ENCODE data around the gene RACK1. TPM values are rescaled to one million over a fixed set of nuclear protein-coding genes. Genes with fewer than 3 reads are reported as not detected.

Gene RACK1
- total and polyA plus RNA-seq, 4 donors: 310 to 2,255 (median 940) TPM

- TF ChIP-seq ZBTB33 (IDR thresholded peaks at IDR 0.05): peak; percentile 36
- peak; percentile 16 to 20 for TF ChIP-seq HNF4A (conservative IDR thresholded peaks at IDR 0.05)
- peak; percentile 31 for TF ChIP-seq HNF4G (IDR thresholded peaks at IDR 0.05)
Measured at GRCh38 chr5:181221792-181222629, 21.7 kb downstream of the RACK1 start (continued).

DNA sequence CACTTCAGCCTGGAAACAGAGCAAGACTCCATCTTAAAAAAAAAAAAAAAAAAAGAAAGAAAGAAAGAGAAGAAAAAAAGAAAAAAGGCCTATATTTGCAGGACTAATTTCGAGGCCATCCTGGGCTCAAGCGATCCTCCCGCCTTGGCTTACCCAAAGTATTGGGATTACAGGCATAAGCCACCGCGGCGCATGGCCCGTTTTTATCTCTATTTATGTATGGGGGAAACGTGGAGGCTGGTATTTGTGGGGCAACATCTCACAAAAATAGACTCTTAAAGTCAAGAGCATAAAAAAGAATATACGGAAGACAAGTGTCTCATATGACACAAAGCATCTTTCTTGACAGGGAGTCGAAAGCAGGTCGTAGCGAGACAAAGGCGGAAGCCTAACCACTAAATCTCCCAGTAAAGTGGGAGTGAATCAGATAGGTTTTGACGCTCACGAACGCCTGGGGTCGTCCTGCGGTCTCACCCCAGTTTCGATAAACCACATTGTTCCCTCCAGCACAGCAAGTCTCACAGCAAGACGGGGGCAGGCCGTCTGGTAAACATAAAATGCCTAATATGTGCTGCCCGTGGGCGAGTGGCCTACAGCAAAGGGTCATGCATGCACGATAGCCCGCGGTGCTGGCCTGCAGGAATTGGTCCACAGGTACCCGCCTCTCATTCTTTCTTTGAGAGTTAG lies 22.5 kb downstream of the RACK1 start:
- peak overlapping the region in 1 of 2 donors; percentile 96 for H3K27ac ChIP-seq (ENCODE audit: low read depth in 1 of 2, low read length in 2 of 2)
- WGBS: 49% methylated on average over 27 of the region's 27 CpGs
- no peaks in the 10 kb centered on the region for H3K36me3 ChIP-seq (ENCODE audit: control insufficient read depth in 4 of 4, insufficient read depth in 3 of 4, low read depth in 1 of 4, low read length in 3 of 4)
- H3K9ac ChIP-seq (ENCODE audit: low read depth in 1 of 2, low read length in 2 of 2): no peak overlapping the region
- H3K4me3 ChIP-seq (ENCODE audit: low read depth in 1 of 3, low read length in 3 of 3): no peak overlapping the region
- TF ChIP-seq, protein P1, sequence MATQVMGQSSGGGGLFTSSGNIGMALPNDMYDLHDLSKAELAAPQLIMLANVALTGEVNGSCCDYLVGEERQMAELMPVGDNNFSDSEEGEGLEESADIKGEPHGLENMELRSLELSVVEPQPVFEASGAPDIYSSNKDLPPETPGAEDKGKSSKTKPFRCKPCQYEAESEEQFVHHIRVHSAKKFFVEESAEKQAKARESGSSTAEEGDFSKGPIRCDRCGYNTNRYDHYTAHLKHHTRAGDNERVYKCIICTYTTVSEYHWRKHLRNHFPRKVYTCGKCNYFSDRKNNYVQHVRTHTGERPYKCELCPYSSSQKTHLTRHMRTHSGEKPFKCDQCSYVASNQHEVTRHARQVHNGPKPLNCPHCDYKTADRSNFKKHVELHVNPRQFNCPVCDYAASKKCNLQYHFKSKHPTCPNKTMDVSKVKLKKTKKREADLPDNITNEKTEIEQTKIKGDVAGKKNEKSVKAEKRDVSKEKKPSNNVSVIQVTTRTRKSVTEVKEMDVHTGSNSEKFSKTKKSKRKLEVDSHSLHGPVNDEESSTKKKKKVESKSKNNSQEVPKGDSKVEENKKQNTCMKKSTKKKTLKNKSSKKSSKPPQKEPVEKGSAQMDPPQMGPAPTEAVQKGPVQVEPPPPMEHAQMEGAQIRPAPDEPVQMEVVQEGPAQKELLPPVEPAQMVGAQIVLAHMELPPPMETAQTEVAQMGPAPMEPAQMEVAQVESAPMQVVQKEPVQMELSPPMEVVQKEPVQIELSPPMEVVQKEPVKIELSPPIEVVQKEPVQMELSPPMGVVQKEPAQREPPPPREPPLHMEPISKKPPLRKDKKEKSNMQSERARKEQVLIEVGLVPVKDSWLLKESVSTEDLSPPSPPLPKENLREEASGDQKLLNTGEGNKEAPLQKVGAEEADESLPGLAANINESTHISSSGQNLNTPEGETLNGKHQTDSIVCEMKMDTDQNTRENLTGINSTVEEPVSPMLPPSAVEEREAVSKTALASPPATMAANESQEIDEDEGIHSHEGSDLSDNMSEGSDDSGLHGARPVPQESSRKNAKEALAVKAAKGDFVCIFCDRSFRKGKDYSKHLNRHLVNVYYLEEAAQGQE (IDR thresholded peaks at IDR 0.05): no peak
- TF ChIP-seq FOXA1 (IDR thresholded peaks at IDR 0.05) (no peak), RAD21 (IDR thresholded peaks at IDR 0.05) (no peak), CTCF (IDR thresholded peaks at IDR 0.05; ENCODE audit: low read depth, low read length, missing input control) (no peak), SP1 (IDR thresholded peaks at IDR 0.05) (no peak), GABPA (IDR thresholded peaks at IDR 0.05 in 1 of 2, conservative IDR thresholded peaks at IDR 0.05 in 1 of 2) (no peak), HNF4A (conservative IDR thresholded peaks at IDR 0.05) (no peak), JUND (IDR thresholded peaks at IDR 0.05) (no peak), MAX (IDR thresholded peaks at IDR 0.05) (no peak), FOXA2 (IDR thresholded peaks at IDR 0.05) (no peak)
- TF ChIP-seq, protein P2, sequence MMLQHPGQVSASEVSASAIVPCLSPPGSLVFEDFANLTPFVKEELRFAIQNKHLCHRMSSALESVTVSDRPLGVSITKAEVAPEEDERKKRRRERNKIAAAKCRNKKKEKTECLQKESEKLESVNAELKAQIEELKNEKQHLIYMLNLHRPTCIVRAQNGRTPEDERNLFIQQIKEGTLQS (IDR thresholded peaks at IDR 0.05): no peak
- peaks cover 14 to 44% (median 27%) of the 10 kb centered on the region in 4 donors for H3K4me1 ChIP-seq (ENCODE audit: control insufficient read depth in 4 of 4, insufficient read depth in 4 of 4, low read length in 3 of 4)
- H3K27me3 ChIP-seq (ENCODE audit: control insufficient read depth in 4 of 4, insufficient read depth in 4 of 4, low read length in 3 of 4): no peaks in the 10 kb centered on the region
- no peaks in the 10 kb centered on the region for H3K9me3 ChIP-seq (ENCODE audit: control insufficient read depth in 4 of 4, low read length in 3 of 4)
- DNase-seq (ENCODE audit: low spot score): no peak

All from liver (tissue), 9 donors.